H1 (cell line): ENCODE results near the gene CACNG8. TPM values are rescaled to one million over a fixed set of nuclear protein-coding genes. Genes with fewer than 3 reads are reported as not detected.

ENCODE experiments used
- CTCF ChIA-PET: fragments of 300-600 bp; sonication (Branson Sonifier 250); formaldehyde crosslinking; loops from one replicate; lab custom pipeline; 2021; ENCODE audit not compliant: partially characterized antibody; lab: Charles Lee
- POLR2A ChIA-PET: fragments of 300-600 bp; sonication (Branson Sonifier 250); formaldehyde crosslinking; loops from one replicate; lab custom pipeline; 2021; ENCODE audit warnings: inconsistent platforms; ENCODE audit not compliant: partially characterized antibody; lab: Charles Lee
- DNase-seq, 2 experiments: peaks; one replicate each; pipeline versions ENCODE4 v3.0.0 to v3.0.0-alpha.2; 2010 to 2022; ENCODE audit warnings: low spot score in 2 of 2, low read depth in 1 of 2, mixed read lengths in 1 of 2
- FAIRE-seq: peaks from 2 replicates; lab custom pipeline; 2011; peaks lifted over from hg19 to GRCh38; lab: Jason Lieb, UNC
- H2AFZ ChIP-seq: 2 replicates; pipeline ENCODE4 v1.8.1; 2012; ENCODE audit warnings: low read length, inconsistent platforms
- H2AK5ac ChIP-seq: 2 replicates; pipeline ENCODE4 v1.6.1; 2013; ENCODE audit warnings: low read depth, low read length
- H2BK120ac ChIP-seq: replicated peaks from 2 replicates; pipeline ENCODE3; 2013; ENCODE audit warnings: low read depth, low read length, inconsistent platforms
- H2BK12ac ChIP-seq: 2 replicates; pipeline ENCODE4 v1.6.1; 2013; ENCODE audit warnings: low read depth, low read length
- H2BK15ac ChIP-seq: 2 replicates; pipeline ENCODE4 v1.6.1; 2013; ENCODE audit warnings: low read length
- H2BK20ac ChIP-seq: 2 replicates; pipeline ENCODE4 v1.6.1; 2013; ENCODE audit warnings: low read length
- H2BK5ac ChIP-seq: 2 replicates; pipeline ENCODE4 v1.6.1; 2013; ENCODE audit warnings: low read depth, low read length
- H3K14ac ChIP-seq: 2 replicates; pipeline ENCODE4 v1.6.1; 2013; ENCODE audit warnings: inconsistent platforms; ENCODE audit not compliant: insufficient read length
- H3K18ac ChIP-seq: 2 replicates; pipeline ENCODE4 v1.6.1; 2013; ENCODE audit warnings: low read length; ENCODE audit errors: extremely low read depth
- H3K23ac ChIP-seq: 2 replicates; pipeline ENCODE4 v1.6.1; 2013; ENCODE audit warnings: inconsistent platforms; ENCODE audit not compliant: insufficient read length
- H3K23me2 ChIP-seq: 2 replicates; pipeline ENCODE4 v1.6.1; 2013; ENCODE audit warnings: low read depth, low read length
- H3K27ac ChIP-seq: 2 replicates; pipeline ENCODE4 v1.6.1; 2011; ENCODE audit warnings: low read depth, low read length, inconsistent platforms
- H3K27me3 ChIP-seq, 4 experiments: replicated peaks in 1 of 4; 1 replicate in 1 of 4; 2 replicates in 3 of 4; pipeline versions ENCODE4 v1.6.1 to v1.8.1; 2011 to 2013; ENCODE audit warnings: low read length in 3 of 4, mild to moderate bottlenecking in 3 of 4, inconsistent platforms in 2 of 4, mixed read lengths in 2 of 4, moderate library complexity in 1 of 4; ENCODE audit not compliant: control insufficient read depth in 3 of 4, insufficient read depth in 3 of 4; ENCODE audit errors: extremely low read depth in 1 of 4
- H3K36me3 ChIP-seq, 4 experiments: 2 replicates each; pipeline versions ENCODE4 v1.6.1 to v1.8.1; 2011 to 2013; ENCODE audit warnings: mild to moderate bottlenecking in 4 of 4, low read length in 3 of 4, moderate library complexity in 2 of 4, control low read depth in 1 of 4, inconsistent platforms in 1 of 4; ENCODE audit not compliant: insufficient read depth in 4 of 4, control insufficient read depth in 2 of 4
- H3K4ac ChIP-seq: replicated peaks from 2 replicates; pipeline ENCODE3; 2013; ENCODE audit warnings: low read length, low read depth, mixed read lengths, inconsistent platforms; ENCODE audit not compliant: insufficient read length
- H3K4me1 ChIP-seq, 4 experiments: replicated peaks in 1 of 4; 1 replicate in 1 of 4; 2 replicates in 3 of 4; pipeline versions ENCODE4 v1.6.1 to v1.8.1; 2011 to 2013; ENCODE audit warnings: low read length in 3 of 4, inconsistent platforms in 2 of 4, mixed read lengths in 1 of 4; ENCODE audit not compliant: insufficient read depth in 4 of 4, control insufficient read depth in 3 of 4
- H3K4me2 ChIP-seq, 2 experiments: 2 replicates each; pipeline versions ENCODE4 v1.6.1 to v1.8.1; 2011 to 2013; ENCODE audit warnings: low read depth in 2 of 2, low read length in 2 of 2, control low read depth in 1 of 2, inconsistent platforms in 1 of 2, mild to moderate bottlenecking in 1 of 2; ENCODE audit not compliant: insufficient read depth in 1 of 2
- H3K4me3 ChIP-seq, 4 experiments: fragments of 200-600, 300-600 bp in 1 of 4; sonication (generic), shearing (Covaris generic), sonication (Bioruptor Twin) in 1 of 4; 2 replicates each; pipeline versions ENCODE4 v1.5.1 to v1.8.1; 2011 to 2016; ENCODE audit warnings: low read length in 4 of 4, low read depth in 3 of 4, control low read depth in 2 of 4, inconsistent platforms in 2 of 4, mild to moderate bottlenecking in 2 of 4, mixed read lengths in 1 of 4, moderate library complexity in 1 of 4; ENCODE audit not compliant: insufficient read depth in 2 of 4; ENCODE audit errors: extremely low read depth in 1 of 4
- H3K56ac ChIP-seq: replicated peaks from 2 replicates; pipeline ENCODE3; 2013; ENCODE audit warnings: low read depth, mild to moderate bottlenecking, mixed read lengths, low read length, inconsistent platforms; ENCODE audit not compliant: insufficient read length
- H3K79me1 ChIP-seq: 2 replicates; pipeline ENCODE4 v1.6.1; 2013; ENCODE audit warnings: low read depth, low read length, control low read depth
- H3K79me2 ChIP-seq, 2 experiments: 2 replicates each; pipeline versions ENCODE4 v1.6.1 to v1.8.1; 2012 to 2013; ENCODE audit warnings: low read length in 2 of 2, mild to moderate bottlenecking in 2 of 2, inconsistent platforms in 1 of 2; ENCODE audit not compliant: insufficient read depth in 2 of 2, control insufficient read depth in 1 of 2
- H3K9ac ChIP-seq, 4 experiments: replicated peaks in 1 of 4; 1 replicate in 1 of 4; 2 replicates in 3 of 4; pipeline versions ENCODE4 v1.6.1 to v1.8.1; 2011 to 2013; ENCODE audit warnings: low read depth in 3 of 4, low read length in 3 of 4, control low read depth in 2 of 4, mild to moderate bottlenecking in 2 of 4, moderate library complexity in 2 of 4, inconsistent platforms in 1 of 4; ENCODE audit errors: extremely low read depth in 1 of 4
- H3K9me3 ChIP-seq, 2 experiments: 2 replicates each; pipeline versions ENCODE4 v1.6.1 to v1.8.1; 2012 to 2013; ENCODE audit warnings: mild to moderate bottlenecking in 2 of 2, moderate library complexity in 2 of 2, control low read depth in 1 of 2, inconsistent platforms in 1 of 2, low read depth in 1 of 2, low read length in 1 of 2, mixed read lengths in 1 of 2; ENCODE audit not compliant: insufficient read depth in 2 of 2
- H4K20me1 ChIP-seq, 2 experiments: replicated peaks in 1 of 2; 2 replicates each; pipeline versions ENCODE3 to v1.8.1; 2011 to 2013; ENCODE audit warnings: inconsistent platforms in 2 of 2, low read length in 2 of 2, mild to moderate bottlenecking in 1 of 2; ENCODE audit not compliant: insufficient read depth in 2 of 2, control insufficient read depth in 1 of 2
- H4K5ac ChIP-seq: 2 replicates; pipeline ENCODE4 v1.6.1; 2013; ENCODE audit warnings: low read length, low read depth, mixed read lengths, inconsistent platforms; ENCODE audit not compliant: insufficient read length
- H4K8ac ChIP-seq: 2 replicates; pipeline ENCODE4 v1.8.0; 2013; ENCODE audit warnings: mild to moderate bottlenecking, moderate library complexity, low read length, inconsistent platforms; ENCODE audit not compliant: insufficient read depth; ENCODE audit errors: extremely low read depth
- H4K91ac ChIP-seq: replicated peaks from 2 replicates; pipeline ENCODE3; 2013; ENCODE audit warnings: low read length, mixed read lengths, inconsistent platforms; ENCODE audit not compliant: insufficient read length
- EGR1 ChIP-seq: IDR thresholded peaks from 2 replicates; pipeline ENCODE4 v1.6.1; 2011; ENCODE audit warnings: low read depth, low read length, borderline replicate concordance
- EZH2 ChIP-seq: fragments of 200-600 bp; sonication (generic); IDR thresholded peaks from 2 replicates; pipeline ENCODE4 v1.7.1; 2012; ENCODE audit warnings: low read depth, mild to moderate bottlenecking, moderate library complexity, low read length, inconsistent platforms; ENCODE audit not compliant: severe bottlenecking
- KDM1A ChIP-seq: fragments of 200-600, 300-600 bp; sonication (generic); IDR thresholded peaks from 2 replicates; pipeline ENCODE4 v1.7.1; 2016; ENCODE audit warnings: mild to moderate bottlenecking, low read length, borderline replicate concordance
- POLR2A ChIP-seq, 2 experiments: IDR thresholded peaks; 1 replicate in 1 of 2; 2 replicates in 1 of 2; pipeline ENCODE4 v1.6.1; 2011; ENCODE audit warnings: low read depth in 2 of 2, low read length in 2 of 2, mild to moderate bottlenecking in 2 of 2; ENCODE audit errors: control extremely low read depth in 1 of 2
- RFX5 ChIP-seq: IDR thresholded peaks from 2 replicates; pipeline ENCODE4 v1.6.1; 2011; ENCODE audit warnings: low read depth, low read length, improper control_type of control experiment, borderline replicate concordance
- SIN3A ChIP-seq, 2 experiments: IDR thresholded peaks in 1 of 2; conservative IDR thresholded peaks in 1 of 2; 2 replicates each; pipeline ENCODE4 v1.6.1; 2011 to 2012; ENCODE audit warnings: low read length in 2 of 2, improper control_type of control experiment in 1 of 2, low read depth in 1 of 2, mild to moderate bottlenecking in 1 of 2
- SIRT6 ChIP-seq: IDR thresholded peaks from one replicate; pipeline ENCODE4 v1.7.1; 2012; ENCODE audit warnings: low read length, inconsistent platforms
- SP1 ChIP-seq: IDR thresholded peaks from 2 replicates; pipeline ENCODE4 v1.6.1; 2011; ENCODE audit warnings: low read depth, low read length
- SP4 ChIP-seq: IDR thresholded peaks from 2 replicates; pipeline ENCODE4 v1.6.1; 2012; ENCODE audit warnings: low read length, inconsistent platforms
- SUZ12 ChIP-seq: fragments of 200-600 bp; sonication (generic); IDR thresholded peaks from 2 replicates; pipeline ENCODE4 v1.6.1; 2012; ENCODE audit warnings: mild to moderate bottlenecking, inconsistent platforms, low read length, moderate library complexity, mixed read lengths
- TCF12 ChIP-seq: IDR thresholded peaks from 2 replicates; pipeline ENCODE4 v1.6.1; 2011; ENCODE audit warnings: low read depth, mild to moderate bottlenecking, low read length
- ZNF274 ChIP-seq: IDR thresholded peaks from 2 replicates; pipeline ENCODE4 v1.7.0; 2012; ENCODE audit warnings: low read length, borderline replicate concordance; ENCODE audit errors: extremely low read depth
- WGBS, 2 experiments: shearing (Covaris generic) in 1 of 2; methylation state at CpG; one replicate each; pipeline versions ENCODE4 v1.1.6 to v1.1.7; 2013 to 2015; ENCODE audit warnings: low lambda C conversion rate in 2 of 2, mixed read lengths in 2 of 2, inconsistent platforms in 1 of 2, low coverage in 1 of 2, missing lambda C conversion rate in 1 of 2; ENCODE audit not compliant: insufficient replicate concordance in 2 of 2, insufficient coverage in 1 of 2, insufficient read length in 1 of 2; ENCODE audit errors: extremely low coverage in 1 of 2, missing lambda C conversion rate in 1 of 2; 5-methylcytosine and 5-hydroxymethylcytosine counted together
- polyA plus RNA-seq, 7 experiments: library from polyadenylated mRNA; depleted of rRNA in 3 of 7; stranded (reverse) in 5 of 7; unstranded in 2 of 7; fragments of >200 nt in 5 of 7; fragments of 200-250 nt in 2 of 7; gene quantifications; 1 replicate in 5 of 7; 2 replicates in 1 of 7; 4 replicates in 1 of 7; pipeline versions ENCODE4 v1.2.1 to v1.2.3, GENCODE V29; 2011 to 2013; ENCODE audit warnings: missing spikeins in 2 of 7, mixed read lengths in 2 of 7
- total RNA-seq: library from RNA; stranded (reverse); fragmentation: NEBNext Ultra II Directional; extraction: Animal tissue kit (Norgen Biotek cat#: 25700); gene quantifications from 2 replicates; pipeline ENCODE4 v1.2.1, GENCODE V29; 2021

CACNG8 gene
- total and polyA plus RNA-seq, 2 of the 8 experiments (the other 6 are each of a cell fraction or from before 2014, with no cell fraction given) = 0.41 to 4.5 TPM

GRCh38 chr19:53945998-53946397, 16.7 kb upstream of the CACNG8 start:
- Histone ChIP-seq H3K56ac (no peak overlapping the region), H3K23me2 (peaks cover 11% of the 10 kb centered on the region; the same call in 1 of the 2 replicates), H3K36me3 (no peaks in the 10 kb centered on the region), H4K8ac (no peak overlapping the region), H3K4ac (no peak overlapping the region), H2BK20ac (no peak overlapping the region), H4K20me1 (no peaks in the 10 kb centered on the region), H4K91ac (no peak overlapping the region), H3K14ac (no peak overlapping the region), H3K9ac (no peak overlapping the region), H3K79me1 (no peaks in the 10 kb centered on the region), H3K4me3 (peak overlapping the region in 2 of 4 experiments; percentile 23 to 53; a peak in 4 of 8 replicates), H3K27ac (no peak overlapping the region), H3K4me1 (peaks cover 4 to 10% (median 7%) of the 10 kb centered on the region in 4 experiments; a peak in 6 of 7 replicates), H3K23ac (no peak overlapping the region), H2BK5ac (no peak overlapping the region), H3K27me3 (no peaks in the 10 kb centered on the region), H3K9me3 (no peaks in the 10 kb centered on the region), H2AK5ac (no peak overlapping the region), H2BK15ac (no peak overlapping the region), H2BK120ac (no peak overlapping the region), H4K5ac (no peak overlapping the region), H3K4me2 (peak overlapping the region; percentile 51 to 60; a peak in 2 of 4 replicates), H2BK12ac (no peak overlapping the region), H3K79me2 (no peaks in the 10 kb centered on the region), H3K18ac (no peak overlapping the region), H2AFZ (no peak overlapping the region)
- 78% methylated on average over 2 of the region's 2 CpGs; no CpG with 5 or more reads in 1 of the 2 experiments for WGBS, 2 experiments
- TF ChIP-seq SIRT6 (no peak), SP4 (no peak), POLR2A (IDR thresholded peaks at IDR 0.05; ENCODE audit: control extremely low read depth in 1 of 2, low read depth in 2 of 2, low read length in 2 of 2) (no peak), TCF12 (no peak), SP1 (no peak), RFX5 (no peak), SUZ12 (no peak), SIN3A (conservative IDR thresholded peaks at IDR 0.05 in 1 of 2, IDR thresholded peaks at IDR 0.05 in 1 of 2; ENCODE audit: low read depth in 1 of 2, low read length in 2 of 2) (no peak), EGR1 (no peak), ZNF274 (no peak), EZH2 (no peak), KDM1A (no peak)
- FAIRE-seq (no peak), DNase-seq (no peak)
- ChIA-PET POLR2A (interaction anchor here (0.9 to 2.9 kb wide), 7 partner anchors 31 to 163 kb away, joined by 3 to 15 read pairs (median 4); no protein-coding TSS in a partner anchor), CTCF (interaction anchor here (0.7 to 3.9 kb wide), 8 partner anchors 15 to 136 kb away, joined by 3 to 23 read pairs (median 6); no protein-coding TSS in a partner anchor)
